ENCODE data around the gene SUPT5H.
"Not testable (repeated sequence)": the region's sequence is repeated elsewhere in the genome, so short reads cannot be mapped to it uniquely, and the experiment has no call there.

The SUPT5H gene

DNA sequence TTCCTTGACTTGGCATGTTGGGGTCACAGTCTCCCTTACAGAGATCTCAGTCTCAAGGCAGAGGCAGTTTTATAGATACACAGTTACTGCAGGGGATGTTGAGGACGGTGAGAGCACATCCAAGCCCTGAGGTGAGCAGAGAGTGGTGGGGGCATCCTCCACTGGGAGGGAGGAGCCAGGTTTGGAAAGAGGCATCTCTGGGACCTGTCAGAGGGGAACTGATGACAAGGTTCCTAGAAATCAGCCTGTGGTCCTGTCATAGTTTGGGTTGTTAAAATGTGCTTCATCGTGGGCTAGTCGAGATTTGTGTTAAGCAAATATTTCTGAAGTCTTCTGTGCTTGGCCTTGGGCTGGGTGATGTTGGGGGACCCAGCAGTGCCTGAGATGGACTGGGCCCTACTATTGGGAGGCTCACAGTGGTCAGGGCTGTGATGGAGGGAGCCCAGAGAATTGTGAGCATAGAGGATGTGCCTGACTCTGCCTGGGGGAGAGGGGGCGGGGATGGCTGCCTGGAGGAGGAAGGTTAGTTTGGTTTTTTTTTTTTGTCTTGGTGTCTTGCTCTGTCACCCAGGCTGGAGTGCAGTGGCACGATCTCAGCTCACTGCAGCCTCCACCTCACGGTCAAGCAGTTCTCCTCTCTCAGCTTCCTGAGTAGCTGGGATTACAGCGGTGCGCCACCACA lies 3.9 kb downstream of the SUPT5H start:
- DNase-seq: no peak

DNA sequence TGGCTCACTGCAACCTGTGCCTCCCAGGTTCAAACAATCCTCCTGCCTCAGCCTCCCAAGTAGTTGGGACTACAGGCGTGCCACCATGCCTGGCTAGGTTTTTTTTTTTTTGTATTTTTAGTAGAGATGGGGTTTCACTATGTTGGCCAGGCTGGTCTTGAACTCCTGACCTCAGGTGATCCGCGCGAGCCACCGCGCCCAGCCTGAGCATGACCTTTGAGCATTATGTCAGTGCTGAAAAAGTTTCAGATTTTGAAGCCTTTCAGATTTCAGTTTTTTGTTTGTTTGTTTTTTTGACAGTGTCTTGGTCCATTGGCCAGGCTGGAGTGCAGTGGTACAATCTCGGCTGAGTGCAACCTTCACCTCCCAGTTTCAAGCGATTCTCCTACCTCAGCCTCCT lies 5.9 kb downstream of the SUPT5H start:
- DNase-seq: not testable (repeated sequence)

DNA sequence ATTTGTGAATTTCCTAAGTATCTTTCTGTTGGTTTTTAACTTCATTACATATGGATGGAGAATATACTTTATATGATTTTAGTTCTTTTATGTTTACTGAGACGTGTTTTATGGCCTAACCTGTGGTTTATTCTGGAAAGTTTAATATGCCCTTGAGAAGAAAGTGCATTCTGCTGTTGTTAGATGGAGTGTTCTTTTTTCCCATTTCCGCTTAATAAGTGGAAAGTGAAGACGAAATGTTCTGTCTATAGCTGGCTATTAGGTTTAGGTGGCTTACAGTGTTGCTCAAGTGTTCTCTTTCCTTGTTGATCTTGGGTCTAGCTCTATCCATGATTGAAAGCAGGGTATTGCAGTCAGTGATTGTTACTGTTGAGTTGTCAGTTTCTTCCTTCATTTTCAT lies 18.0 kb downstream of the SUPT5H start:
- no peak for DNase-seq

DNA sequence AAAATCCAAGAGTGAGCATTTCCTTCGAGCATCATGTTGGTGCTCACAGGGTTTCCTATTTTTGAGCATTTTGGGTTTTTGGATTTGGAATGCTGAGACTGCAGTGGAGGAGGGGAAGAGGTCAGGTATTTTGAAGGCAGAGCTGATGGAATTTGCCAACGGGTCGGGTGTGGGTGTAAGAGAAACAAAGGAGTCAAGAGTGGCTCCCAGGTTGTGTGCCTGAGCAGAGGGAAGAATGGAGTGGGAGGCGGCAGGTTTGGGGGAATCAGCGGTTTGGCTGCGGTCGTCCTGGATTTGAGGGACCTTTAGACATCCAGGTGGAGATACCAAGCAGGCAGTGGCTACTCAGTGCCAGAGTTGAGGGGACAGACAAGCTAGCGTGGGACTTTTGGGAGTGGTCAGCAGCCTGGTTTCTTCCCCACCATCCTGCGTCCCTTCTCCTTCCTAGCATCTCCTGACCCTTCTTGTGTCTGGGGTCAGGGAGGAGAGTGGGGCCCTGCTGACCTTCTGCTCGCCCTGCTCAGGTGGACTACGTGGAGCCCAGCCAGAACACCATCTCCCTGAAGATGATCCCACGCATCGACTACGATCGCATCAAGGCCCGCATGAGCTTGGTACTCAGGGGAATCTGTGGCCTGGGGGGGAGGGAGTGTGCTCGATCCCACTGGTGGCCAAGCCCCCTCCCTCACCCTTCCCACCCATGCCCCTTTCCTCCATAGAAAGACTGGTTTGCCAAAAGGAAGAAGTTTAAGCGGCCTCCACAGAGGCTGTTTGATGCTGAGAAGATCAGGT lies 20.8 kb downstream of the SUPT5H start:
- peak in 2 of 56 donors; percentile 5 to 6 for DNase-seq

DNA sequence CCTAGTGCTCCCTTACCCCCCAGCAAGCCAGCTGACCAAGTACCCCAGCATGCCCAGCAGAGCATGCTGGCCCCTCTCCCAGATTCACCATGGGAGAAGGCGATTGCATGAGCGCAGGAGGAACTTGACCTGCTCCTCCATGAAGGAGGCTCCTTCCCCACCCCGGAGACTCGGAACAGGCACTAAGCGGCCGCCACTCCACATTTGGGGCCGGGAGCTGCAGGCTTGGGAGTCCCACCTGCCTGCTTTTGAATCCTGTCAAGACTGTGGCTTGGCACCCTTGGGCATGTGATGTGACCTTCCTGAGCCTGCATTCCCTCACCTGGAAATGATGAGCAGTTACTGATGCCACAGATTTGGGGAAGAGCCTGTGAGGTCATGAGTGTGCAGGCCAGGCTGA lies 22.6 kb downstream of the SUPT5H start:
- DNase-seq: no peak

DNA sequence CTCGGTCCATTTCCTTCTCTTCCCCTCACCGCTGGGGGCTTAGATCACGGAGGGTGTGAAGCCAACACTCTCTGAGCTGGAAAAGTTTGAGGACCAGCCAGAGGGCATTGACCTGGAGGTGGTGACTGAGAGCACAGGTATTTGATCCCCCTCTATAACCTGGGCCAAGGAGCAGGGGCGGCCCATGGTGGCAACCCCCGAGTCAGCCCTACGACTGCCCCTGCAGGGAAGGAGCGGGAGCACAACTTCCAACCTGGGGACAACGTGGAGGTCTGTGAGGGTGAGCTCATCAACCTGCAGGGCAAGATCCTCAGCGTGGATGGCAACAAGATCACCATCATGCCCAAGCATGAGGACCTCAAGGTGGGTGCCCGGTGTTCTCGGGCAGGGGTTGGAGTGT lies 23.7 kb downstream of the SUPT5H start:
- DNase-seq: no peak

DNA sequence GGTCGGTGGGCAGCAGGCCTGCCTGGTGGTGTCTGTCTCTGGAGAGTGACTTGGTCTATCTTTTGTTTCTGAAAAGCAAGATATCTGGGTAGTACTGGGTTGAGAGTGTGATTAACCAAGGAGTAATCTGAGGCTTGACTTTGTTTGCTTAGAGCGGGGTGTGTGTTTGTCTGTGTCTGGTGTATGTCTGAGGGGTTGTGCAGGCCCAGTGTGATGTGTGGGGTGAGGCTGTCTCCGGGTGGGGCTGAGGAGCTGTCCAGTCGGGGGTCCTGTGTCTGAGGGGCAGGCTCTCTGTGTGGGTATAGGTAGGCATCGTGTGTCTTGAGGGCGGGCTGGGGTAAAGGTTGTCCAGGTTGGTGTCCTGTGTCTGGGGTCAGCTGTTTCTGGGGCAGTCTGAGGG lies 24.2 kb downstream of the SUPT5H start:
- DNase-seq: no peak

DNA sequence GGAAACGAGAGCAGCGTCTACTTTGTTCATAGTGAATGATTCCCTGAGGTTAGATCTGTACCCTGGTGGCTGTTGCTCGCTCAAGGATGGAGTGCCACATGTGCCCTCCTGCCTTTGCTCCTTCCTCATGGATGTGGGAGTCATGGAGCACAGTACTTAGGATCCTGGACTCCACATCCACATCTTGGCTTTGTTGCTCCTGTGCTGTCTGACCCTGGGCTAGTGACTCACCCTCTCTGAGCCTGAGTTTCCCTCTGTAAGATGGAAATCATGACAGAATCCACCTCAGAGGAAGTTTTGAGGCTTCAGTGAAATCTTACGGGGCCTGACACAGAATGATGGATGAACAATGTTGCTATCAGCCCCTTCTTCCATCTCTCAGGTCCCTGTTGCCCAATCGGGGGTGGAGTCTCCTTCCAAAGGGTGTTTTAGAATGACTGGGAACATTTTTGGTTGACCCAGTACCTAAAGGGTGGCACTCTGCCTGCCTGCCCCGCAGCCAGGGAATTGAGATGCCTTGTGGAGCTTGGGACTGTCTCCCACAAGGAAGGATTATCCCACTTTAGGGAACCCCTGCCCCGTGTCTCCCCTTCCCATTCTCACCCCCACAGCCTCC lies 25.4 kb downstream of the SUPT5H start:
- DNase-seq: no peak

DNA sequence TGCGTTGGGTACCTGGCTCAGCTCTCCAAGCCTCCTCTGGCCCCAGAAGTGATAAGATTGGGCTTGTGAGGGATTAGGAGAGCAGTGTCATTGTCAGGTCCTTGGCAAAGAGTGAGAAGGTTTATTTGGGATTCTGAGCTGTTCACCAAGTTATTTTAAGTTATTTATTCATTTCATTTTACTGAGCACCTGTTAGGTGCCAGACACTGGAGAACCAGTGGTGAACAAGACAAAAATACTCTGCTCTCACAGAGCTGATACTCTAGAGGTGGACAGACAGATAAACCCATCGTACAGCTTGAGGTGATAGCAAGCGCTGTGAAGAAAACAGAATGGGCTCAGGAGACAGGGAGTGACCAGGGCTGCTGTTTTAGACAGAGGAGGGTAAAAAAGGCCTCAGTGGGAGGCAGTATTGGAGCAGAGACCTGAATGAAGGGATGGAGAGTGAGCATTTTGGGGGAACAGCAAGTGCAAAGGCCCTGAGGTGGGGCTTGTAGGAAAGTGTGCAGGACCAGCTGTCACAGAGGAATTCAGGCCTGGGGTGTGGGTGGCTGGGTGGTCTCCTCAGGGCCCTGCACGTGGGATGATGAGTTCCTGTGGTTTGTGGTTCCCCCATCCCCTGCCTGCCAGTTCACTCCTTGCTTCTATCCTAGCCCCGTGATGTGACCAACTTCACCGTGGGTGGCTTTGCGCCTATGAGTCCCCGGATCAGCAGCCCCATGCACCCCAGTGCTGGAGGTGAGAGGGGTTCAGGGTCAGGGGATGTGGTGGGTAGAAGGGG lies 26.6 kb downstream of the SUPT5H start:
- DNase-seq: no peak

DNA sequence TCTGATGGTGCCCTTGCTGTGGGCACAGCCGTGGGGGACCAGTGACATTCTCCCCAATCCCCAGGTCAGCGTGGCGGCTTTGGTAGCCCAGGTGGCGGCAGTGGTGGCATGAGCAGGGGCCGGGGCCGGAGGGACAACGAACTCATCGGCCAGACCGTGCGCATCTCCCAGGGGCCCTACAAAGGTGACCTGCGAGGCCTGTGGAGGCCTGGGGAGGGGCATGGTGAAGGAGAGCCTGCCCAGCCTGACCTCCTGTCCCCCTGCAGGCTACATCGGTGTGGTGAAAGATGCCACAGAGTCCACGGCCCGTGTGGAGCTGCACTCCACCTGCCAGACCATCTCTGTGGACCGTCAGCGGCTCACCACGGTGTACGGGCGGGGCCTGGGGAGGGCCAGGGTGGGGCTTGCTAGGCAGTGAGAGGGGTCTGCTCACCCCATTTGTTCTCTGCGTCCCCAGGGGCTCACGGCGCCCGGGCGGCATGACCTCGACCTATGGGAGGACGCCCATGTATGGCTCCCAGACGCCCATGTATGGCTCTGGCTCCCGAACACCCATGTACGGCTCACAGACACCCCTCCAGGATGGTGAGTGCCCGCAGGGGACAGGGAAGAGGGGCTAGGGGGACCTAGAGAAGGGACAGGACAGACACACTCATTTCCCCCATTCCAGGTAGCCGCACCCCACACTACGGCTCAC lies 27.5 kb downstream of the SUPT5H start:
- DNase-seq: no peak

DNA sequence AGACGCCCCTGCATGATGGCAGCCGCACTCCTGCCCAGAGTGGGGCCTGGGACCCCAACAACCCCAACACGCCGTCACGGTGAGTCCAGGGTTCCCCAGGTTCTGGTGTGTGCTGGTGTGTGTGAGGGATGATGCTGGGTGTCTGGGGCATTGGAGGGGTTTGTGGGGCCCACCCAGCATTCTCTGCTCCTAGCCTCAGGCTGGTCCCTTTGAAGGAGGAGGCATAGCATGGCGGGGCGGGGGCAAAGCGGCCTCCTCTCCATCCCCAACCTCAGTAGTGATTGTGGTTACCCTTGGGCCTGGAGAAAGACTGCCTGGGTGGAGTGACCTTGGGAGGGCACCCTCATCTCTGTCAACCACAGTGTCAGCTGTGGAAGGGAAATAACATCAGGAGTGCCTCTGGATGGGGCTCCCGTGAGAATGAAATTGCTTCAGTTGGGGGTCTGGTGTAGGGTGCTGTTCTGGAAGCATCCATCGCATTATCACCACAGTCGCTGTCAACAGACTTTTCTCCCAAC lies 28.1 kb downstream of the SUPT5H start:
- no peak for DNase-seq

DNA sequence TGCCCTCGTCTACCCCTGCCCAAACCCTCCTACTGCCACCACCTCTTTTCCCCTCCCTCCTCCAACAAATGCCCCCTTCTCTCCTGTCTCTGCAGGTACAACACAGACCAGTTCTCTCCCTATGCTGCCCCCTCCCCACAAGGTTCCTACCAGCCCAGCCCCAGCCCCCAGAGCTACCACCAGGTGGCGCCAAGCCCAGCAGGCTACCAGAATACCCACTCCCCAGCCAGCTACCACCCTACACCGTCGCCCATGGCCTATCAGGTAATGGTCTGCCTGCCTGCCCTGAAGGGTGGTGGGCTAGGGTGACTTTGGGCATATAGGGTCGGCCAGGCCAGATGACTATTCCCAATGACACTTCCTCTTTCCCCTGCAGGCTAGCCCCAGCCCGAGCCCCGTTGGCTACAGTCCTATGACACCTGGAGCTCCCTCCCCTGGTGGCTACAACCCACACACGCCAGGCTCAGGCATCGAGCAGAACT lies 28.8 kb downstream of the SUPT5H start:
- peak in 34 of 56 donors; percentile 1 to 65 (median 12) for DNase-seq

DNA sequence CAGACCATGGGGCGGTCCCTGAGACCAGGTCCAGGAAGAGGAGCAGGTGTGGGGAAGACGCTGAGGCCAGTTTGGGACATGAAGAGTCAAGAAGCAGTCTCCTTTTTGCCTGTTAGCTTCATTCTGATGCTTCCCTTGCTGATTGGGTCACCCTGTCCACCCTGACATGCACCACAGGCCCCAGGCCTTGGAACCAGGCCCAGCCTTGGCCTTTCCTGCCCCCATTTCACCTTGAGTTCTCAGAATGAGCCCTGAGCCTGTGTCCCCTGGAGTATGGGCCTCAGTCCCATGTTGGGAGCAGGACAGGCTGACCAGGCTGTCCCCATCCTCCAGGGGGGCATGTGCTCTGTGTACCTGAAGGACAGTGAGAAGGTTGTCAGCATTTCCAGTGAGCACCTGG lies 30.4 kb downstream of the SUPT5H start:
- no peak for DNase-seq

DNA sequence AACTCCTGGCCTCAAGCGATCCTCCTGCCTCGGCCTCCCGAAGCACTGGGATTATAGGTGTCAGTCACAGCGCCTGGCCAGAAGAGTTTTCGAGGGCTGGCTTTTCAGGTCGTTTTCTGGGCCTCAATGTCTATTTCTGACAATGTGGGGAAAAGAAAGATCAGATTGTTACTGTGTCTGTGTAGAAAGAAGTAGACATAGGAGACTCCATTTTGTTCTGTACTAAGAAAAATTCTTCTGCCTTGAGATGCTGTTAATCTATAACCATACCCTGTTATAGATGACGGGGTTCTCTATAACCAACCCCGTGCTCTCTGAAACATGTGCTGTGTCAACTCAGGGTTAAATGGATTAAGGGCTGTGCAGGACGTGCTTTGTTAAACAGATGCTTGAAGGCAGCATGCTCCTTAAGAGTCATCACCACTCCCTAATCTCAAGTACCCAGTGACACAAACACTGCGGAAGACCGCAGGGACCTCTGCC lies 34.0 kb downstream of the SUPT5H start:
- not testable (repeated sequence) for DNase-seq

DNA sequence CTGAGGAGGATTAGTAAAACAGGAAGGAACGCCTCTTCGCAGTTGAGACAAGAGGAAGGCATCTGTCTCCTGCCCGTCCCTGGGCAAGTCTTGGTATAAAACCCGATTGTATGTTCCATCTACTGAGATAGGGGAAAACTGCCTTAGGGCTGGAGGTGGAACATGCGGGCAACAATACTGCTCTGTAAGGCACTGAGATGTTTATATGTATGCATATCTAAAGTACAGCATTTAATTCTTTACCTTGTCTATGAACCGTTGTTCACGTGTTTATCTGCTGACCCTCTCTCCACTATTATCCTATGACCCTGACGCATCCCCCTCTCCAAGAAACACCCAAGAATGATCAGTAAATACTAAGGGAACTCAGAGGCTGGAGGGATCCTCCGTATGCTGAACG lies 34.5 kb downstream of the SUPT5H start:
- DNase-seq: no peak

DNA sequence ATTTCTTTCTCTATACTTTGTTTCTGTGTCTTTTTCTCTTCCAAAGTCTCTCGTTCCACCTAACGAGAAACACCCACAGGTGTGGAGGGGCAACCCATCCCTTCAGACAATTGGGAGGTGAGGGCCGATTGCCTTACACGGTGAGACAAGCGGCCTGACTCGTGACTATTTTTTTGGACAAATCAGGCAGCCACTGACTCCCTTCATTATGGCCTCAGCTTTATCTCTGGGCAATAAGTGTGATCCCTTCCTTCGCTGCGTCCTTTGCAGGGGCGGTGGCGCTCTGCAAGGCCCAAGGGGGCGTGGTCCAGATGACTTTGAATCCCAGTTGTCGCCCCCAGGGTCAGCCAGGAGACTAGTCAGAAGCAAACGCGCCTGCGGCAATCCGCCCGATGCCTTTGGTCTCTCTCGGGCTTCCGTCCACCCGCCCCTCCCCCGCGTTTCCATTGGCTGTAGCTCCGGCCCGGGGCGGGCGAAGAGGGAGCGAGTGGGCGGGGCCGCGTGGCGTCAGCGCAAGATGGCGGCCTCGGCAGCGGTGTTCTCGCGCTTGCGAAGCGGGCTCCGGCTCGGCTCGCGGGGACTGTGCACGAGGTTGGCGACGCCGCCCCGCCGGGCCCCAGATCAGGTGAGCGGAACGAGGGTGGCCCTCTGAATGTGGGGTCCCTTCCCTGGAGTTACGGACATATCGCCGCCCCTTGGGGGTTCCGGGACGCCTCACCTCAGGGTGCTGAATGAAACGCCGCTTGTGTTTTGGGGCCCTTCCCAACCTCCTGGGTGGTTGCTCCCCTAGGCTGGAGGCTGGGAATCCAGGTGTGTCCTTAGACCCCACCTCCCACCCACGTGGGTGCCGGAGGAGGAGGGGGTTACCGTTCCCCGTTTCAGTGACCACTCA lies 35.2 kb downstream of the SUPT5H start, which contains the start of gene TIMM50:
Gene TIMM50, plus strand, starts transcription at position 502 of the 892 bp plus-strand sequence. Its CDS starts 16 bp downstream, at position 518.
- peak in 55 of 56 donors; percentile 71 to 98 (median 92) for DNase-seq

DNA sequence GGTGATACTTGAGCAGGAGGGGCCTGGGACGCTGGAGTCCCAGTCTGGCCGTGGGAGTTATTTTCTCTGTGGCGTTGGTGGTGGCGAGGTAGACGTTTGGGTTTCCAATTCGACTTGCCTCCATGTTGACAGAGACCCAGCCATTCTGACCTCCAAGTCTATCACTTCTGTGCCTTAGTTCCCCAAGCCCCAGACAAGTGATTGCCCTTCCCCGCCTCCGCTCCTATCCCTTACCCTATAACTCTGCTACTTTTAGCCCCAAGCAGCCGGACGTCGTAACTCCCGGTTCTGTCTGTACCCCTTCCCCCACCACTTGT lies 35.8 kb downstream of the SUPT5H start:
- DNase-seq: no peak

DNA sequence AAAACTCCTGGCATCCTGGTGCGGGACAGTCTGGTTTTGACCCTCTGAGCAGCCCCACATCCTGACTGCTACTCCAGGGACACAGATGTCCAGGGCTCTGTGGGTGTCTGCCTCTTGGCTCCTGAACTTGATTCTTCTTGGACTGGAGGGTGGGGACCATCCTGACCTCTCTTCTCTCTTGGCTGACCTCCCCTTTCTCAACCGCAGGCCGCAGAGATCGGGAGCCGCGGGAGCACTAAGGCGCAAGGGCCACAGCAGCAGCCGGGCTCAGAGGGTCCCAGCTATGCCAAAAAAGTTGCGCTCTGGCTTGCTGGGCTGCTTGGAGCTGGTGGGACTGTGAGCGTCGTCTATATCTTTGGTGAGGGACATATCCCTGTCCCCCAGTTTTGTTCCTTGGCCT lies 36.3 kb downstream of the SUPT5H start:
- no peak for DNase-seq

DNA sequence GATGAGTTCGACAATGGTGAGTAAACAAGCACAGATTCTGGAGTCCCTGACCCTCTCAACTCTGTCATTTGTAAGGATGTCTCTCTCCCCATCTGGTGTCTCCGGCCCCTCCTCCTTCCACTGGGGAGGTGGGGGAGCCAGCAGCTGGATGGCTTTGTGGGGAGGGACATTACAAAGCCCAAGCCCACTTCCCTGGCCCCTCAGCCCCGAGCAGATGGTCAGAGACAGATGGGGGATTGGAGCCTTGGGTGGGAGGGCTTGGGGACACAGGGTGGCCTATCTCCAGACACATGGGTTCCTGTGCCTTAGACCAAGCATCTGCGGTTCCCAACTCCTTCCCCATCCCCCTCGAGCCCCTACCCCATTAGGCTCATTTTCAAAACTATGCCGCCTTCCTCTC lies 37.8 kb downstream of the SUPT5H start:
- no peak for DNase-seq

DNA sequence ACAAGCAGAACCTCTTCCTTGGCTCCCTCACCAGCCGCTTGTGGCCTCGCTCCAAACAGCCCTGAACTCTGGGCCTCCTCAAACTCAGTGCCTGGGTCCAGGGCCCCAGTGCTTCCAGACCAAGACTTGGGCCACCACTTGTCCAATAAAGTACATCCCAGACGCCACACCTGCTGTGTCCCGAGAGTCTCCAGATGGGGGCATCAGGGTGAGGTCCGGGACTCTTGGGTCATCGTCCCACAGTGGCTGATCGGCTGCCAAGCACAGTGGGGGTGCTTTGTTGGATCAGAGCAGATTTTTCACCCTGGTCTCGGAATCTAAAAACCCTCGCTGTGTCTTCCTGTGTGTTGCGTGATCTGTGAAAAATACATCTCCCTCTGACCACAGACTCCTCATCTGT lies 44.4 kb downstream of the SUPT5H start:
- no peak for DNase-seq
